PC-3 (cell line): ENCODE data around the gene TEX29. TPM values are rescaled to one million over a fixed set of nuclear protein-coding genes. Genes with fewer than 3 reads are reported as not detected.

ENCODE experiments used
- ATAC-seq: fragments of 200-7000 bp; cut with Tn5 transposase; 2 replicates; pipeline ENCODE4 v1.9.1; 2020; ENCODE audit warnings: mild to moderate bottlenecking, moderate library complexity
- BruUV-seq: library from RNA; stranded (reverse); fragments of 400-500 nt; replicated peaks from 2 replicates; lab custom pipeline; 2021; lab: Mats Ljungman, UMichigan
- CTCF ChIA-PET: fragments of 300-600 bp; sonication (Branson Sonifier 250); formaldehyde crosslinking; loops from one replicate; lab custom pipeline; 2022; ENCODE audit warnings: antibody characterized with exemption; lab: Charles Lee
- POLR2A ChIA-PET: fragments of 300-600 bp; sonication (Branson Sonifier 250); formaldehyde crosslinking; loops from one replicate; lab custom pipeline; 2022; ENCODE audit warnings: antibody characterized with exemption; ENCODE audit not compliant: unreplicated experiment; lab: Charles Lee
- DNase-seq: peaks from one replicate; pipeline ENCODE4 v3.0.0-alpha.2; 2015
- H2AFZ ChIP-seq: fragments of 300-600 bp; sonication (generic); 2 replicates; pipeline ENCODE4 v1.6.0; 2016; ENCODE audit warnings: antibody characterized with exemption, low read length
- H3F3A ChIP-seq: fragments of 300-600 bp; sonication (generic); one replicate; pipeline ENCODE4 v1.6.0; 2017; ENCODE audit warnings: antibody characterized with exemption, low read length, control low read depth, mild to moderate bottlenecking; ENCODE audit not compliant: unreplicated experiment
- H3K27ac ChIP-seq: fragments of 300-600 bp; sonication (generic); 2 replicates; pipeline ENCODE4 v1.5.1; 2016; ENCODE audit warnings: mild to moderate bottlenecking, low read length
- H3K27me3 ChIP-seq: fragments of 300-600 bp; sonication (generic); 2 replicates; pipeline ENCODE4 v1.6.1; 2016; ENCODE audit warnings: low read length, mixed read lengths
- H3K36me3 ChIP-seq: fragments of 300-600 bp; sonication (generic); 2 replicates; pipeline ENCODE4 v1.6.1; 2016; ENCODE audit warnings: low read depth, mixed run types, low read length, mixed read lengths
- H3K4me1 ChIP-seq: fragments of 300-600 bp; sonication (generic); 2 replicates; pipeline ENCODE4 v1.5.1; 2016; ENCODE audit warnings: low read length; ENCODE audit not compliant: insufficient read depth
- H3K4me2 ChIP-seq: fragments of 300-600 bp; sonication (generic); 2 replicates; pipeline ENCODE4 v1.6.0; 2016; ENCODE audit warnings: low read length
- H3K4me3 ChIP-seq: fragments of 300-600 bp; sonication (generic); 2 replicates; pipeline ENCODE4 v1.5.1; 2016; ENCODE audit warnings: mild to moderate bottlenecking, low read length, mixed read lengths
- H3K79me2 ChIP-seq: fragments of 300-600 bp; sonication (generic); 2 replicates; pipeline ENCODE4 v1.6.1; 2017; ENCODE audit warnings: low read length, mixed read lengths
- H3K9ac ChIP-seq: fragments of 300-600 bp; sonication (generic); 2 replicates; pipeline ENCODE4 v1.6.0; 2016; ENCODE audit warnings: mild to moderate bottlenecking, low read length
- H3K9me2 ChIP-seq: fragments of 300-600 bp; sonication (generic); replicated peaks from 2 replicates; pipeline ENCODE4 v1.6.1; 2016; ENCODE audit warnings: mixed run types, low read length, mixed read lengths
- H3K9me3 ChIP-seq: fragments of 300-600 bp; sonication (generic); 2 replicates; pipeline ENCODE4 v1.6.1; 2016; ENCODE audit warnings: low read length, mixed read lengths
- H4K20me1 ChIP-seq: fragments of 300-600 bp; sonication (generic); 2 replicates; pipeline ENCODE4 v1.6.1; 2016; ENCODE audit warnings: low read length, mixed read lengths
- EZH2 ChIP-seq: fragments of 300-600 bp; sonication (generic); IDR thresholded peaks from one replicate; pipeline ENCODE4 v1.6.1; 2017; ENCODE audit warnings: antibody characterized with exemption, mild to moderate bottlenecking, low read length; ENCODE audit not compliant: unreplicated experiment
- EZH2phosphoT487 ChIP-seq: fragments of 300-600 bp; sonication (generic); IDR thresholded peaks from 2 replicates; pipeline ENCODE4 v1.6.1; 2018; ENCODE audit warnings: mild to moderate bottlenecking, antibody characterized with exemption, low read length, borderline replicate concordance
- intact Hi-C: fragments of 100-400 bp; cut with micrococcal nuclease; formaldehyde crosslinking; loops from 2 replicates; pipeline ENCODE4 v1.9.0; 2023
- total RNA-seq: library from RNA; depleted of rRNA; stranded (reverse); fragments of >200 nt; gene quantifications from 2 replicates; pipeline ENCODE4 v1.2.3, GENCODE V29; 2014
- TF ChIP-seq, protein P1 (sequence below): fragments of 300-600 bp; sonication (generic); conservative IDR thresholded peaks from 2 replicates; pipeline ENCODE4 v1.5.1; 2017; ENCODE audit warnings: antibody characterized with exemption, low read depth, mild to moderate bottlenecking, low read length

Gene TEX29
- total RNA-seq, 1 experiment from 2014 or later, result not detected

DNA sequence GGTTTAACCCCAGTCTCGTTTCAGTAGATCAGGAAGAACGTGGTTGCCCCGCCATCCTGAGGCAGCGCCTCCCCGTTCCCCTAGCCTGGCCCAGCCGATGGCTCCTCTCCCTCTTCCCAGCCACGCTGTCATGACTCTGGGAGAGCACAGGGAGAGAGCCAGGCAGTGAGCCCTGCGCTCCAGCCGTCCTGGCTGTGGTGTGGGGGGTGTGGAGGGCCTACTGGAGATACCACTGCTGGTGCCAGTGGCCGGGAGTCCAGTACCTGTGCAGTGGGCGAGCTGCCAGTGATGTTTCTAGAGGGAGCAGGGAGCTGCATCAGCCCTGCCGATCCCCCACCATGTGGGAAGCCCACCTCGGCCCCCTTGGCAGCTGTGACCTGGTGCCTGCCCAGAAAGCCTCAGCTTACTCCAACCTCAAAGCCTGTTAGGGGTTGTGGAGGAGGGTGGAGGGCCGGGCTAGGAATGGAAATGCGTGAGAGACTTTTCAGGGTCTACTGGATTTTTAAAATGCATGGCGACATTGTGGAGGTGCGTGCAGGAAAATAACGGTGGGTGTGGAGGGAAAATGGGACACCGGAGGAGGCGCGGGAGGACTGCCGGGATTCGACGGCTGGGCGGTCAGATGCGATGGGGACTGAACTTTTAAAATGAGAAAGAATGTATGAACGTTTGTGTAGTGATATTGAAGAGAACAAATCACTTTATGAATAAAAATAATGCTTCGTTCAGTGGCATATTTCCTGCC lies 4.9 kb downstream of the TEX29 start:
- Histone ChIP-seq H3K9me2 (no peaks in the 10 kb centered on the region), H2AFZ (no peak overlapping the region), H3K27me3 (no peaks in the 10 kb centered on the region; the same call in 1 of the 2 replicates), H3K79me2 (no peaks in the 10 kb centered on the region), H3K9me3 (no peaks in the 10 kb centered on the region), H3K36me3 (no peaks in the 10 kb centered on the region), H3K4me1 (no peaks in the 10 kb centered on the region), H3K4me2 (no peak overlapping the region), H3F3A (no peaks in the 10 kb centered on the region), H4K20me1 (no peaks in the 10 kb centered on the region), H3K9ac (no peak overlapping the region), H3K27ac (no peak overlapping the region), H3K4me3 (no peak overlapping the region)
- ChIA-PET POLR2A (no interaction called here), CTCF (no interaction called here)
- intact Hi-C loops, result no loop called here
- no TSS peak for BruUV-seq
- DNase-seq (no peak), ATAC-seq (no peak)
- TF ChIP-seq EZH2 (no peak), EZH2phosphoT487 (no peak)
- TF ChIP-seq, protein P1, sequence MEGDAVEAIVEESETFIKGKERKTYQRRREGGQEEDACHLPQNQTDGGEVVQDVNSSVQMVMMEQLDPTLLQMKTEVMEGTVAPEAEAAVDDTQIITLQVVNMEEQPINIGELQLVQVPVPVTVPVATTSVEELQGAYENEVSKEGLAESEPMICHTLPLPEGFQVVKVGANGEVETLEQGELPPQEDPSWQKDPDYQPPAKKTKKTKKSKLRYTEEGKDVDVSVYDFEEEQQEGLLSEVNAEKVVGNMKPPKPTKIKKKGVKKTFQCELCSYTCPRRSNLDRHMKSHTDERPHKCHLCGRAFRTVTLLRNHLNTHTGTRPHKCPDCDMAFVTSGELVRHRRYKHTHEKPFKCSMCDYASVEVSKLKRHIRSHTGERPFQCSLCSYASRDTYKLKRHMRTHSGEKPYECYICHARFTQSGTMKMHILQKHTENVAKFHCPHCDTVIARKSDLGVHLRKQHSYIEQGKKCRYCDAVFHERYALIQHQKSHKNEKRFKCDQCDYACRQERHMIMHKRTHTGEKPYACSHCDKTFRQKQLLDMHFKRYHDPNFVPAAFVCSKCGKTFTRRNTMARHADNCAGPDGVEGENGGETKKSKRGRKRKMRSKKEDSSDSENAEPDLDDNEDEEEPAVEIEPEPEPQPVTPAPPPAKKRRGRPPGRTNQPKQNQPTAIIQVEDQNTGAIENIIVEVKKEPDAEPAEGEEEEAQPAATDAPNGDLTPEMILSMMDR, result no peak

DNA sequence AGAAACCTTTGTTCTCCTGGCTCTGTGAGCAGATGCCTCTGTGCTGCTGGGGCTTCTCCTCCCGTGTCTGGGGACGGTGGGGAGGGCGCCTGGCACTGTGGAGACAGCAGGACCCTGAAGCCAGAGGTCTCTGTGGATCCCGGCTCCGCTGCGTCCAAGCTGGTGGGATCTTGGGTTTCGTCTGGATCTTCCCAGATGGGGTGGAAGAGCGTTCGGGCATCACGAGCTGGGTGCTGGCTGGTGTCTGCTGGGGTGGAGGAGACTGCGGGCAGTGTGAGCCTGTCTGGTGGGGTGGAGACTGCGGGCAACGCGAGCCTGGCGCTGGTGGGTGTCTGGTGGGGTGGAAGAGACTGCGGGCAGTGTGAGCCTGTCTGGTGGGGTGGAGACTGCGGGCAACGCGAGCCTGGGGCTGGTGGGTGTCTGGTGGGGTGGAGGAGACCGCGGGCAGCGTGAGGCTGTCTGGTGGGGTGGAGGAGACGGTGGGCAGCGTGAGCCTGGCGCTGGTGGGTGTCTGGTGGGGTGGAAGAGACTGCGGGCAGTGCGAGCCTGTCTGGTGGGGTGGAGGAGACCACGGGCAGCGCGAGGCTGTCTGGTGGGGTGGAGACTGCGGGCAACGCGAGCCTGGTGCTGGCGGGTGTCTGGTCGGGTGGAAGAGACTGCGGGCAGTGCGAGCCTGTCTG lies 5.6 kb downstream of the TEX29 start:
- Histone ChIP-seq H3K4me1 (no peaks in the 10 kb centered on the region), H3F3A (no peaks in the 10 kb centered on the region), H3K36me3 (no peaks in the 10 kb centered on the region), H4K20me1 (no peaks in the 10 kb centered on the region), H3K27me3 (peaks cover 5% of the 10 kb centered on the region; the same call in 1 of the 2 replicates), H3K4me3 (no peak overlapping the region), H3K9me3 (no peaks in the 10 kb centered on the region), H2AFZ (no peak overlapping the region), H3K4me2 (no peak overlapping the region), H3K27ac (no peak overlapping the region), H3K9ac (no peak overlapping the region), H3K79me2 (no peaks in the 10 kb centered on the region), H3K9me2 (no peaks in the 10 kb centered on the region)
- TF ChIP-seq, protein P1, result no peak
- TF ChIP-seq EZH2, result no peak
- TF ChIP-seq EZH2phosphoT487, result no peak
- ChIA-PET CTCF (no interaction called here), POLR2A (no interaction called here)
- intact Hi-C loops, result no loop called here
- DNase-seq (no peak), ATAC-seq (no peak)
- no TSS peak for BruUV-seq

DNA sequence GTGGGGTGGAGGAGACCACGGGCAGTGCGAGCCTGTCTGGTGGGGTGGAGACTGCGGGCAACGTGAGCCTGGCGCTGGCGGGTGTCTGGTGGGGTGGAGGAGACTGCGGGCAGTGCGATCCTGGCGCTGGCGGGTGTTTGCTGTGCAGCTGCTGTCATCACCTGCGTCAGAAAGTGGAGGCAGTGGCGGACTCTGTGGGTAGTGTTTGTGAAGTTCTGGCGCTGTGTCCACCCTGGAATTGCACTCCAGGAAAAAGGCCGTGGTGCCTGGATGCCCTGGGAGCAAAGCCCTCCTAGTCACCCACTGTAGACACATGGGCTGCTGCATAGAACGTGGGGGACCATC lies 6.2 kb downstream of the TEX29 start:
- Histone ChIP-seq H3K27ac (no peak overlapping the region), H3K4me3 (no peak overlapping the region), H3K4me1 (no peaks in the 10 kb centered on the region), H3F3A (no peaks in the 10 kb centered on the region), H3K79me2 (no peaks in the 10 kb centered on the region), H3K4me2 (no peak overlapping the region), H4K20me1 (no peaks in the 10 kb centered on the region), H3K9me3 (no peaks in the 10 kb centered on the region), H3K27me3 (peaks cover 5% of the 10 kb centered on the region; the same call in 1 of the 2 replicates), H3K9me2 (no peaks in the 10 kb centered on the region), H2AFZ (no peak overlapping the region), H3K36me3 (no peaks in the 10 kb centered on the region), H3K9ac (no peak overlapping the region)
- no peak for TF ChIP-seq EZH2
- TF ChIP-seq, protein P1, result no peak
- BruUV-seq, result no TSS peak
- ChIA-PET CTCF (no interaction called here), POLR2A (no interaction called here)
- DNase-seq (no peak), ATAC-seq (no peak)
- intact Hi-C loops, result no loop called here
